Measurements from ENCODE around the gene AEBP1.

AEBP1 gene

DNA sequence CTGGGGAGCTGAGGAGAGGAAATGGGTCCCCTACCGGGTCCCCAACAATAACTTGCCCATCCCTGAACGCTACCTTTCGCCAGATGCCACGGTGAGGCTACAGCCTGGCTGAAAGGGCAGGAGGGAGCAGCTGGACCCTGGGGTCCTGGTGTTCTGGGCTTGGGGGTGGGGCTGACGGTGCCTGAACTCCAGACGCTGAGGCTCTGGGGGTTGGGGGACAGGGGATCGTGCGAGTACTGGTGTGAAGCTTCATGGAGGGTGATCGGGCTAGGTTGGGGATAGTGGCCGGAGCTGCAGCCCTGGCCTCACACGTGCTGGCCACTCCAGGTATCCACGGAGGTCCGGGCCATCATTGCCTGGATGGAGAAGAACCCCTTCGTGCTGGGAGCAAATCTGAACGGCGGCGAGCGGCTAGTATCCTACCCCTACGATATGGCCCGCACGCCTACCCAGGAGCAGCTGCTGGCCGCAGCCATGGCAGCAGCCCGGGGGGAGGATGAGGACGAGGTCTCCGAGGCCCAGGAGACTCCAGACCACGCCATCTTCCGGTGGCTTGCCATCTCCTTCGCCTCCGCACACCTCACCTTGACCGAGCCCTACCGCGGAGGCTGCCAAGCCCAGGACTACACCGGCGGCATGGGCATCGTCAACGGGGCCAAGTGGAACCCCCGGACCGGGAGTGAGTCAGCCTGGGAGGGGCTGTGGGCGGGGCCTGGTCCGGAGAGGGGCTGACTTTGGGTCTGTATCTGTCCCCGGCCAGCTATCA is 8.3 kb downstream of the AEBP1 start:
- Mint-ChIP-seq H3K9me3 (no peaks in the 10 kb centered on the region), H3K27ac (no peak overlapping the region), H3K4me3 (no peak overlapping the region), H3K36me3 (ENCODE audit: low read depth) (peaks cover 28% of the 10 kb centered on the region), H3K4me1 (peaks cover 13% of the 10 kb centered on the region), H3K27me3 (ENCODE audit: low read depth) (no peaks in the 10 kb centered on the region)
- TF ChIP-seq, protein P1, sequence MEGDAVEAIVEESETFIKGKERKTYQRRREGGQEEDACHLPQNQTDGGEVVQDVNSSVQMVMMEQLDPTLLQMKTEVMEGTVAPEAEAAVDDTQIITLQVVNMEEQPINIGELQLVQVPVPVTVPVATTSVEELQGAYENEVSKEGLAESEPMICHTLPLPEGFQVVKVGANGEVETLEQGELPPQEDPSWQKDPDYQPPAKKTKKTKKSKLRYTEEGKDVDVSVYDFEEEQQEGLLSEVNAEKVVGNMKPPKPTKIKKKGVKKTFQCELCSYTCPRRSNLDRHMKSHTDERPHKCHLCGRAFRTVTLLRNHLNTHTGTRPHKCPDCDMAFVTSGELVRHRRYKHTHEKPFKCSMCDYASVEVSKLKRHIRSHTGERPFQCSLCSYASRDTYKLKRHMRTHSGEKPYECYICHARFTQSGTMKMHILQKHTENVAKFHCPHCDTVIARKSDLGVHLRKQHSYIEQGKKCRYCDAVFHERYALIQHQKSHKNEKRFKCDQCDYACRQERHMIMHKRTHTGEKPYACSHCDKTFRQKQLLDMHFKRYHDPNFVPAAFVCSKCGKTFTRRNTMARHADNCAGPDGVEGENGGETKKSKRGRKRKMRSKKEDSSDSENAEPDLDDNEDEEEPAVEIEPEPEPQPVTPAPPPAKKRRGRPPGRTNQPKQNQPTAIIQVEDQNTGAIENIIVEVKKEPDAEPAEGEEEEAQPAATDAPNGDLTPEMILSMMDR (IDR thresholded peaks at IDR 0.05; ENCODE audit: unreplicated experiment in 3 of 3) = no peak

DNA sequence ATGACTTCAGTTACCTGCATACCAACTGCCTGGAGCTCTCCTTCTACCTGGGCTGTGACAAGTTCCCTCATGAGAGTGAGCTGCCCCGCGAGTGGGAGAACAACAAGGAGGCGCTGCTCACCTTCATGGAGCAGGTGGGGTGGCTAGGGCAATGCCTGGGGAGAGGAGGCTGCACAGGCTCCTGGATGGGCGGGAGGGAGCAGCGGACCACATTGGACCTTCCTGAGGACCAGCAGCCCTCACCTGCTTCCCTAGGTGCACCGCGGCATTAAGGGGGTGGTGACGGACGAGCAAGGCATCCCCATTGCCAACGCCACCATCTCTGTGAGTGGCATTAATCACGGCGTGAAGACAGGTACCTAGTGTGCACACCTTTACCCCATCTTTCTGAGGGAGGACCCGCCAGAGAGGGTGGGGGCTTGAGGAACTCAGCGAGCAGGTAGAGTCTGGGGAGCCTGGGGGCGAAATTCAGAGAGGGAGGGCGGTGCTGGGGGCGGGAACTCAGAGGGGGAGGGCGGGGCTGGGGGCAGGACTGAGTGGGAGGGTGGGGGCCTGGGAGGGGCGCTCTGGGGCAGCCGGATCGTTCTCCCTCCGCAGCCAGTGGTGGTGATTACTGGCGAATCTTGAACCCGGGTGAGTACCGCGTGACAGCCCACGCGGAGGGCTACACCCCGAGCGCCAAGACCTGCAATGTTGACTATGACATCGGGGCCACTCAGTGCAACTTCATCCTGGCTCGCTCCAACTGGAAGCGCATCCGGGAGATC is 9.0 kb downstream of the AEBP1 start:
- no peaks in the 10 kb centered on the region for H3K27me3 Mint-ChIP-seq (ENCODE audit: low read depth)
- TF ChIP-seq, protein P1 (IDR thresholded peaks at IDR 0.05; ENCODE audit: unreplicated experiment in 3 of 3) = no peak
- H3K9me3 Mint-ChIP-seq = no peaks in the 10 kb centered on the region
- no peak overlapping the region for H3K4me3 Mint-ChIP-seq
- no peak overlapping the region for H3K27ac Mint-ChIP-seq
- H3K4me1 Mint-ChIP-seq = peaks cover 13% of the 10 kb centered on the region
- peaks cover 35% of the 10 kb centered on the region for H3K36me3 Mint-ChIP-seq (ENCODE audit: low read depth)

GRCh38 chr7:44113764-44114354 is 9.7 kb downstream of the AEBP1 start:
- TF ChIP-seq, protein P1 (IDR thresholded peaks at IDR 0.05; ENCODE audit: unreplicated experiment in 3 of 3) = no peak
- H3K27me3 Mint-ChIP-seq (ENCODE audit: low read depth) = no peaks in the 10 kb centered on the region
- H3K9me3 Mint-ChIP-seq = no peaks in the 10 kb centered on the region
- no peak overlapping the region for H3K27ac Mint-ChIP-seq
- peaks cover 13% of the 10 kb centered on the region for H3K4me1 Mint-ChIP-seq
- peaks cover 39% of the 10 kb centered on the region for H3K36me3 Mint-ChIP-seq (ENCODE audit: low read depth)
- no peak overlapping the region for H3K4me3 Mint-ChIP-seq

DNA sequence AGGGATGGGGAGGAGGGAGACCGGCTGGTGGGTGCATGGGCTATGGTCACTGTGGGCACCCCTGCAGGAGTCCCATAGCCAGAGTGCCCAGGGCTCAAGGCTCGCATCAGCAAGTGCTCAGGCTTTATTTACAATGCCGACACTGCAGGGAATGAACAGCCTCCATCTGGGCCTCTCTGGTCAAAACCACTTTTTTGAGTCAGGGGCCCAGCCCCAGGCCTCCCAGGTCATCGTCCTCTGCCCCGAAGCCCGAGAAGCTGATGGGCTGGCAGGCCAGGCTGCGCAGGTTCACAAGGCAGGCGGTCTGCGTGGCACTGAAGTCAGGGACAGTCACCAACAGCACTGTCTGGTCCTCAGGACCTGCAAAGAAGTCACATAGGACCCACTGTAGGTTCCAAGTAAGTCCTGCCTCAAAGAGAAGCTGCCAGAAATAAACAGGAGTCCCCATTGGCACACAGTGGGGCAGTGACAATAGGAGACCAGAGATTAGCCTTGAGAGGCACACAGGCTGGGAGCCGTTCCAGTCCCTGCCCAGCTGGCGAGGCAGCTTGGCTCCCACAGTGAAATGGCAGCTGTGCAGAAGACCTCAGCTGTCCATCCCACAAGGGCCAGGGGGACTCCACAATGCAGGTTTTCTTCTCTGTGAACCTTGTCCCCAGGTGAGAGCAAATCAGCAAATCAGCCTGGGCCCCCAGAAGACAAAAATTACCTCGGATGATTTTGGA is 10.6 kb downstream of the AEBP1 start:
- H3K27ac Mint-ChIP-seq = no peak overlapping the region
- H3K9me3 Mint-ChIP-seq = no peaks in the 10 kb centered on the region
- H3K4me1 Mint-ChIP-seq = peaks cover 15% of the 10 kb centered on the region
- no peaks in the 10 kb centered on the region for H3K27me3 Mint-ChIP-seq (ENCODE audit: low read depth)
- TF ChIP-seq, protein P1 (IDR thresholded peaks at IDR 0.05; ENCODE audit: unreplicated experiment in 3 of 3) = no peak
- H3K36me3 Mint-ChIP-seq (ENCODE audit: low read depth) = peaks cover 48% of the 10 kb centered on the region
- H3K4me3 Mint-ChIP-seq = no peak overlapping the region

GRCh38 chr7:44116087-44116788 is 12.1 kb downstream of the AEBP1 start:
- TF ChIP-seq, protein P1 (IDR thresholded peaks at IDR 0.05; ENCODE audit: unreplicated experiment in 3 of 3) = no peak
- H3K36me3 Mint-ChIP-seq (ENCODE audit: low read depth) = peaks cover 63% of the 10 kb centered on the region
- H3K9me3 Mint-ChIP-seq = no peaks in the 10 kb centered on the region
- no peaks in the 10 kb centered on the region for H3K27me3 Mint-ChIP-seq (ENCODE audit: low read depth)
- no peak overlapping the region for H3K27ac Mint-ChIP-seq
- H3K4me3 Mint-ChIP-seq = no peak overlapping the region
- H3K4me1 Mint-ChIP-seq = peaks cover 30% of the 10 kb centered on the region
